HepG2 (cell line): Measurements from ENCODE around the gene SERINC5. TPM values are rescaled to one million over a fixed set of nuclear protein-coding genes. Genes with fewer than 3 reads are reported as not detected.

Experiments
- CEBPB ChIP-seq: IDR thresholded peaks from 2 replicates; pipeline ENCODE4 v1.6.1; 2011; ENCODE audit warnings: low read depth, low read length, improper control_type of control experiment, borderline replicate concordance
- EZH2 ChIP-seq: conservative IDR thresholded peaks from 2 replicates; pipeline ENCODE4 v1.6.1; 2012; ENCODE audit warnings: mild to moderate bottlenecking, low read depth, low read length, moderate library complexity
- FOXJ3 ChIP-seq: sonication (generic); formaldehyde crosslinking; IDR thresholded peaks from 2 replicates; pipeline ENCODE4 v1.4.0; 2020; ENCODE audit warnings: missing genetic modification reagents, mild to moderate bottlenecking, borderline replicate concordance
- FOXO1 ChIP-seq: sonication (generic); formaldehyde crosslinking; IDR thresholded peaks from 2 replicates; pipeline ENCODE4 v1.4.0; 2020; ENCODE audit warnings: missing genetic modification reagents
- FOXP1 ChIP-seq, 2 experiments: fragments of 450-650 bp in 1 of 2; IDR thresholded peaks; 2 replicates each; pipeline ENCODE4 v1.6.1; 2017 to 2018; ENCODE audit warnings: antibody characterized with exemption in 1 of 2
- KDM6A ChIP-seq: IDR thresholded peaks from 2 replicates; pipeline ENCODE4 v1.6.1; 2016; ENCODE audit warnings: low read depth
- MEF2D ChIP-seq: sonication (generic); formaldehyde crosslinking; IDR thresholded peaks from 2 replicates; pipeline ENCODE4 v1.5.1; 2020; ENCODE audit warnings: mild to moderate bottlenecking, missing genetic modification reagents
- MYC ChIP-seq: sonication (generic); formaldehyde crosslinking; IDR thresholded peaks from 2 replicates; pipeline ENCODE4 v1.9.0; 2021; ENCODE audit warnings: missing genetic modification reagents, borderline replicate concordance
- MZF1 ChIP-seq: sonication (generic); formaldehyde crosslinking; IDR thresholded peaks from 2 replicates; pipeline ENCODE4 v1.8.1; 2023; ENCODE audit warnings: mild to moderate bottlenecking, missing genetic modification reagents, borderline replicate concordance
- NCOA2 ChIP-seq: sonication (generic); formaldehyde crosslinking; IDR thresholded peaks from 2 replicates; pipeline ENCODE4 v1.8.0; 2022; ENCODE audit warnings: inconsistent platforms
- NR2F1 ChIP-seq, 2 experiments: fragments of 450-650 bp in 1 of 2; formaldehyde crosslinking in 1 of 2; IDR thresholded peaks; 2 replicates each; pipeline versions ENCODE4 v1.5.0 to v1.6.1; 2016 to 2020; ENCODE audit warnings: mild to moderate bottlenecking in 1 of 2, missing compliant biosample characterization in 1 of 2, missing genetic modification reagents in 1 of 2, moderate library complexity in 1 of 2
- PHF5A ChIP-seq: IDR thresholded peaks from one replicate; pipeline ENCODE4 v1.6.1; 2018; ENCODE audit warnings: low read depth, missing genetic modification reagents; ENCODE audit not compliant: unreplicated experiment
- RFX1 ChIP-seq: fragments of 450-650 bp; IDR thresholded peaks from 2 replicates; pipeline ENCODE4 v1.6.1; 2017
- SATB2 ChIP-seq: sonication (generic); formaldehyde crosslinking; IDR thresholded peaks from 2 replicates; pipeline ENCODE4 v1.5.0; 2020; ENCODE audit warnings: missing genetic modification reagents
- SMYD3 ChIP-seq: sonication (generic); formaldehyde crosslinking; IDR thresholded peaks from 2 replicates; pipeline ENCODE4 v1.8.1; 2023; ENCODE audit warnings: mild to moderate bottlenecking, missing genetic modification reagents
- SP1 ChIP-seq, 2 experiments: fragments of 450-650 bp in 1 of 2; sonication (generic) in 1 of 2; formaldehyde crosslinking in 1 of 2; IDR thresholded peaks; 2 replicates each; pipeline versions ENCODE4 v1.4.0 to v1.6.1; 2016 to 2020; ENCODE audit warnings: missing genetic modification reagents in 1 of 2
- TSC22D2 ChIP-seq: sonication (generic); formaldehyde crosslinking; IDR thresholded peaks from 2 replicates; pipeline ENCODE4 v1.5.1; 2020; ENCODE audit warnings: missing genetic modification reagents, mild to moderate bottlenecking, borderline replicate concordance
- ZFAT ChIP-seq: sonication (generic); formaldehyde crosslinking; conservative IDR thresholded peaks from 2 replicates; pipeline ENCODE4 v1.8.1; 2023; ENCODE audit warnings: missing genetic modification reagents, inconsistent platforms
- ZNF484 ChIP-seq: sonication (generic); formaldehyde crosslinking; IDR thresholded peaks from 2 replicates; pipeline ENCODE4 v1.5.1; 2020; ENCODE audit warnings: mild to moderate bottlenecking, low read depth, missing genetic modification reagents, borderline replicate concordance
- ZNF569 ChIP-seq: sonication (generic); formaldehyde crosslinking; IDR thresholded peaks from 2 replicates; pipeline ENCODE4 v1.5.0; 2020; ENCODE audit warnings: mild to moderate bottlenecking, missing genetic modification reagents, moderate library complexity, borderline replicate concordance
- ZNF616 ChIP-seq: sonication (generic); formaldehyde crosslinking; IDR thresholded peaks from 2 replicates; pipeline ENCODE4 v1.5.0; 2020; ENCODE audit warnings: low read depth, mild to moderate bottlenecking, missing genetic modification reagents
- ZNF652 ChIP-seq: IDR thresholded peaks from 2 replicates; pipeline ENCODE4 v1.6.1; 2016; ENCODE audit warnings: low read depth, borderline replicate concordance
- ZNF841 ChIP-seq: sonication (generic); formaldehyde crosslinking; IDR thresholded peaks from 2 replicates; pipeline ENCODE4 v1.8.1; 2023; ENCODE audit warnings: missing genetic modification reagents, borderline replicate concordance
- ZSCAN30 ChIP-seq: sonication (generic); formaldehyde crosslinking; IDR thresholded peaks from 2 replicates; pipeline ENCODE4 v1.5.0; 2020; ENCODE audit warnings: mild to moderate bottlenecking, missing genetic modification reagents
- ZSCAN31 ChIP-seq: sonication (generic); formaldehyde crosslinking; IDR thresholded peaks from 2 replicates; pipeline ENCODE4 v1.5.0; 2020; ENCODE audit warnings: low read depth, mild to moderate bottlenecking, missing genetic modification reagents
- polyA plus RNA-seq, 8 experiments: library from polyadenylated mRNA; depleted of rRNA in 3 of 8; stranded (reverse) in 7 of 8; unstranded in 1 of 8; fragments of >200 nt; fragmentation: Illumina TruSeq in 4 of 8; extraction: Trizol in 4 of 8; gene quantifications; 2 replicates each; pipeline versions ENCODE4 v1.2.1 to v1.2.3, GENCODE V29; 2011 to 2016; ENCODE audit warnings: low read depth in 4 of 8, missing spikeins in 1 of 8, mixed read lengths in 1 of 8; ENCODE audit not compliant: insufficient read depth in 1 of 8
- total RNA-seq, 5 experiments: library from RNA; depleted of rRNA; stranded (reverse); fragments of >200 nt; fragmentation: Illumina TruSeq; extraction: Trizol; gene quantifications; 2 replicates each; pipeline ENCODE4 v1.2.3, GENCODE V29; 2016; ENCODE audit warnings: low read depth in 1 of 5
- TF ChIP-seq, protein P1 (sequence below): sonication (generic); formaldehyde crosslinking; IDR thresholded peaks from 2 replicates; pipeline ENCODE4 v1.4.0; 2020; ENCODE audit warnings: missing genetic modification reagents
- TF ChIP-seq, protein P2 (sequence below): sonication (generic); formaldehyde crosslinking; IDR thresholded peaks from 2 replicates; pipeline ENCODE4 v1.4.0; 2020; ENCODE audit warnings: mild to moderate bottlenecking, low read depth, missing genetic modification reagents

Gene SERINC5
- total and polyA plus RNA-seq, 2 of the 13 experiments (the other 11 are each of a cell fraction or from before 2014, with no cell fraction given), result 17.3 to 22.8 TPM

- TF ChIP-seq NCOA2 (CRISPR knock-in tag) (peak; percentile 25; the same call in 1 of the 2 replicates), ZSCAN31 (CRISPR knock-in tag) (peak; percentile 80; the same call in 1 of the 2 replicates), ZNF616 (CRISPR knock-in tag) (no peak), ZSCAN30 (CRISPR knock-in tag) (0 out of 2 replicates have a peak, but pooled peaks have one; percentile 60), MZF1 (CRISPR knock-in tag) (no peak), TSC22D2 (peak; percentile 51; the same call in 1 of the 2 replicates), SATB2 (CRISPR knock-in tag) (no peak), ZFAT (0 out of 2 replicates have a peak, but pooled peaks have one; percentile 31), ZNF484 (CRISPR knock-in tag) (no peak), SMYD3 (CRISPR knock-in tag) (no peak), SP1 (IDR thresholded peaks at IDR 0.05) (no peak), SP1 (CRISPR knock-in tag; IDR thresholded peaks at IDR 0.05) (peak; percentile 80), ZNF569 (no peak), NR2F1 (CRISPR knock-in tag; IDR thresholded peaks at IDR 0.05) (no peak), ZNF652 (no peak), FOXJ3 (CRISPR knock-in tag) (0 out of 2 replicates have a peak, but pooled peaks have one; percentile 21), KDM6A (no peak), RFX1 (no peak), FOXP1 (IDR thresholded peaks at IDR 0.05) (no peak), FOXP1 (CRISPR knock-in tag; IDR thresholded peaks at IDR 0.05) (no peak), ZNF841 (CRISPR knock-in tag) (0 out of 2 replicates have a peak, but pooled peaks have one; percentile 43), MEF2D (no peak), PHF5A (CRISPR knock-in tag) (no peak), MYC (CRISPR knock-in tag) (peak; percentile 69), CEBPB (no peak), FOXO1 (CRISPR knock-in tag) (peak; percentile 66), EZH2 (no peak)
- TF ChIP-seq, protein P1, sequence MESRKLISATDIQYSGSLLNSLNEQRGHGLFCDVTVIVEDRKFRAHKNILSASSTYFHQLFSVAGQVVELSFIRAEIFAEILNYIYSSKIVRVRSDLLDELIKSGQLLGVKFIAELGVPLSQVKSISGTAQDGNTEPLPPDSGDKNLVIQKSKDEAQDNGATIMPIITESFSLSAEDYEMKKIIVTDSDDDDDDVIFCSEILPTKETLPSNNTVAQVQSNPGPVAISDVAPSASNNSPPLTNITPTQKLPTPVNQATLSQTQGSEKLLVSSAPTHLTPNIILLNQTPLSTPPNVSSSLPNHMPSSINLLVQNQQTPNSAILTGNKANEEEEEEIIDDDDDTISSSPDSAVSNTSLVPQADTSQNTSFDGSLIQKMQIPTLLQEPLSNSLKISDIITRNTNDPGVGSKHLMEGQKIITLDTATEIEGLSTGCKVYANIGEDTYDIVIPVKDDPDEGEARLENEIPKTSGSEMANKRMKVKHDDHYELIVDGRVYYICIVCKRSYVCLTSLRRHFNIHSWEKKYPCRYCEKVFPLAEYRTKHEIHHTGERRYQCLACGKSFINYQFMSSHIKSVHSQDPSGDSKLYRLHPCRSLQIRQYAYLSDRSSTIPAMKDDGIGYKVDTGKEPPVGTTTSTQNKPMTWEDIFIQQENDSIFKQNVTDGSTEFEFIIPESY (CRISPR knock-in tag), result no peak
- TF ChIP-seq, protein P2, sequence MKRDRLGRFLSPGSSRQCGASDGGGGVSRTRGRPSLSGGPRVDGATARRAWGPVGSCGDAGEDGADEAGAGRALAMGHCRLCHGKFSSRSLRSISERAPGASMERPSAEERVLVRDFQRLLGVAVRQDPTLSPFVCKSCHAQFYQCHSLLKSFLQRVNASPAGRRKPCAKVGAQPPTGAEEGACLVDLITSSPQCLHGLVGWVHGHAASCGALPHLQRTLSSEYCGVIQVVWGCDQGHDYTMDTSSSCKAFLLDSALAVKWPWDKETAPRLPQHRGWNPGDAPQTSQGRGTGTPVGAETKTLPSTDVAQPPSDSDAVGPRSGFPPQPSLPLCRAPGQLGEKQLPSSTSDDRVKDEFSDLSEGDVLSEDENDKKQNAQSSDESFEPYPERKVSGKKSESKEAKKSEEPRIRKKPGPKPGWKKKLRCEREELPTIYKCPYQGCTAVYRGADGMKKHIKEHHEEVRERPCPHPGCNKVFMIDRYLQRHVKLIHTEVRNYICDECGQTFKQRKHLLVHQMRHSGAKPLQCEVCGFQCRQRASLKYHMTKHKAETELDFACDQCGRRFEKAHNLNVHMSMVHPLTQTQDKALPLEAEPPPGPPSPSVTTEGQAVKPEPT (CRISPR knock-in tag), result no peak
Measured at GRCh38 chr5:80255811-80256712, at the start of gene SERINC5 (continued).
